BJ (cell line): ENCODE measurements around the gene ENPP4. TPM values are rescaled to one million over a fixed set of nuclear protein-coding genes. Genes with fewer than 3 reads are reported as not detected.
"Not testable (repeated sequence)": the region's sequence is repeated elsewhere in the genome, so short reads cannot be mapped to it uniquely, and the experiment has no call there.

ENCODE experiments used
- CTCF ChIA-PET: fragments of 350-600 bp; formaldehyde crosslinking; extraction: SDS; loops from one replicate; lab custom pipeline; 2021; ENCODE audit warnings: antibody characterized with exemption, inconsistent platforms; lab: Yijun Ruan, JAX
- POLR2A ChIA-PET: fragments of 300-600 bp; sonication (Branson Sonifier 250); formaldehyde crosslinking; extraction: SDS; loops from one replicate; lab custom pipeline; 2021; ENCODE audit warnings: antibody characterized with exemption; lab: Charles Lee
- DNase-seq: peaks from one replicate; pipeline ENCODE4 v3.0.0-alpha.2; 2011; ENCODE audit warnings: low read depth
- H3K27me3 ChIP-seq: 2 replicates; pipeline ENCODE4 v1.6.0; 2011; ENCODE audit warnings: low read length; ENCODE audit not compliant: control insufficient read depth, insufficient read depth
- H3K36me3 ChIP-seq: 2 replicates; pipeline ENCODE4 v1.5.1; 2011; ENCODE audit warnings: low read length; ENCODE audit not compliant: control insufficient read depth, insufficient read depth
- H3K4me3 ChIP-seq: 2 replicates; pipeline ENCODE4 v1.5.1; 2011; ENCODE audit warnings: low read depth, mild to moderate bottlenecking, control low read depth, low read length
- CTCF ChIP-seq: IDR thresholded peaks from 2 replicates; pipeline ENCODE4 v1.5.1; 2011; ENCODE audit warnings: low read depth, mild to moderate bottlenecking, control low read depth, inconsistent platforms, low read length, moderate library complexity; ENCODE audit not compliant: insufficient read depth
- polyA minus RNA-seq: library from RNA; depleted of rRNA, polyadenylated mRNA; stranded (reverse); fragments of >200 nt; gene quantifications from 2 replicates; pipeline ENCODE4 v1.2.3, GENCODE V29; 2011; rRNA and poly(A)+ RNA removed
- polyA plus RNA-seq: library from polyadenylated mRNA; depleted of rRNA; stranded (reverse); fragments of >200 nt; gene quantifications from 2 replicates; pipeline ENCODE4 v1.2.3, GENCODE V29; 2011; rRNA removed

ENPP4 gene
- polyA plus RNA-seq (0.25 and 0.63 TPM in 2 replicates), polyA minus RNA-seq (0.15 and 0.28 TPM in 2 replicates)

GRCh38 chr6:46129629-46130511 is at the start of gene ENPP4:
Gene ENPP4 (plus strand): TSS chr6:46129989. CDS start chr6:46139584, 9,595 bp downstream.
- no peaks in the 10 kb centered on the region for H3K36me3 ChIP-seq
- ChIA-PET POLR2A (no interaction called here), CTCF (no interaction called here)
- peak; percentile 27 for DNase-seq
- H3K4me3 ChIP-seq: peak within 1 kb of the TSS; percentile 33
- TF ChIP-seq CTCF: no peak
- H3K27me3 ChIP-seq: no peaks in the 10 kb centered on the region

GRCh38 chr6:46080111-46080510 is 49.7 kb upstream of the ENPP4 start:
- TF ChIP-seq CTCF: no peak
- H3K4me3 ChIP-seq: no peak overlapping the region
- POLR2A ChIA-PET: no interaction called here
- CTCF ChIA-PET: interaction anchor here (5.2 kb wide), 1 partner anchor 11 kb away, joined by 24 read pairs; no protein-coding TSS in a partner anchor
- H3K36me3 ChIP-seq: no peaks in the 10 kb centered on the region
- DNase-seq: no peak
- H3K27me3 ChIP-seq: no peaks in the 10 kb centered on the region

GRCh38 chr6:46085688-46086087 is 44.1 kb upstream of the ENPP4 start:
- H3K27me3 ChIP-seq, H3K36me3 ChIP-seq, POLR2A ChIA-PET, DNase-seq, H3K4me3 ChIP-seq: not testable (repeated sequence)
- CTCF ChIA-PET: interaction anchor here (0.6 kb wide), 1 partner anchor 21 kb away, joined by 3 read pairs; no protein-coding TSS in a partner anchor

- Histone ChIP-seq H3K4me3 (no peak overlapping the region), H3K27me3 (no peaks in the 10 kb centered on the region), H3K36me3 (no peaks in the 10 kb centered on the region)
- ChIA-PET POLR2A (no interaction called here), CTCF (interaction anchor here (0.5 to 2.5 kb wide), 41 partner anchors 9 to 1373 kb away, joined by 3 to 24 read pairs (median 3); partner anchors contain the start of gene RCAN2)
- DNase-seq: no peak
- TF ChIP-seq CTCF: peak; percentile 74
Measured at GRCh38 chr6:46090115-46091079, 39.4 kb upstream of the ENPP4 start.

- H3K36me3 ChIP-seq: no peaks in the 10 kb centered on the region
- POLR2A ChIA-PET: no interaction called here
- no peak for DNase-seq
- CTCF ChIA-PET: interaction anchor here (1.0 to 2.5 kb wide), 13 partner anchors 9 to 400 kb away, joined by 3 to 24 read pairs (median 7); partner anchors contain the start of gene RCAN2
- no peak for TF ChIP-seq CTCF
- H3K4me3 ChIP-seq: no peak overlapping the region
- no peaks in the 10 kb centered on the region for H3K27me3 ChIP-seq
Measured at GRCh38 chr6:46091080-46091478, 38.7 kb upstream of the ENPP4 start.
